LNCaP clone FGC (cell line): Measurements from ENCODE around the gene SPINT1.

ENCODE experiments used
- DNase-seq: peaks from one replicate; pipeline ENCODE4 v3.0.0-alpha.2; 2011; ENCODE audit warnings: low read depth
- H3K4me3 ChIP-seq: 2 replicates; pipeline ENCODE4 v1.5.1; 2011; ENCODE audit warnings: mild to moderate bottlenecking, low read depth, low read length, control low read depth
- CTCF ChIP-seq: IDR thresholded peaks from 2 replicates; pipeline ENCODE4 v1.5.1; 2012; ENCODE audit warnings: mild to moderate bottlenecking; ENCODE audit not compliant: control insufficient read depth, insufficient read depth; ENCODE audit errors: extremely low read depth

Gene SPINT1

GRCh38 chr15:40844696-40845030 lies 815 bp downstream of the SPINT1 start:
- DNase-seq = no peak
- peak overlapping the region; percentile 80 for H3K4me3 ChIP-seq
- no peak for TF ChIP-seq CTCF

GRCh38 chr15:40845036-40845435 lies 1.2 kb downstream of the SPINT1 start:
- H3K4me3 ChIP-seq = peak overlapping the region; percentile 80
- no peak for TF ChIP-seq CTCF
- no peak for DNase-seq

GRCh38 chr15:40845511-40846284 lies 1.9 kb downstream of the SPINT1 start:
- peak; percentile 96 for DNase-seq
- H3K4me3 ChIP-seq = peak overlapping the region; percentile 80

GRCh38 chr15:40846841-40847222 lies 3.0 kb downstream of the SPINT1 start:
- DNase-seq = no peak
- peak overlapping the region; percentile 80 for H3K4me3 ChIP-seq
- TF ChIP-seq CTCF = no peak

More at GRCh38 chr15:40845511-40846284, 1.9 kb downstream of the SPINT1 start:
- no peak for TF ChIP-seq CTCF

- DNase-seq = peak; percentile 88
- no peak for TF ChIP-seq CTCF
- H3K4me3 ChIP-seq = peak overlapping the region; percentile 80
These were observed 3.5 kb downstream of the SPINT1 start for GRCh38 chr15:40847223-40847961.

GRCh38 chr15:40850576-40851112 lies 6.8 kb downstream of the SPINT1 start:
- no peak overlapping the region for H3K4me3 ChIP-seq
- no peak for TF ChIP-seq CTCF
- DNase-seq = no peak
